Breast epithelium (tissue), 4 donors: ENCODE results near the gene BCL6. TPM values are rescaled to one million over a fixed set of nuclear protein-coding genes. Genes with fewer than 3 reads are reported as not detected.

ENCODE experiments used
- DNase-seq, 2 donors: peaks; one replicate each; pipeline ENCODE4 v3.0.0-alpha.2; 2019; ENCODE audit warnings: low spot score in 2 of 2
- H3K27ac ChIP-seq, 2 donors: fragments of 200-600 bp; sonication (generic) in 1 of 2; one replicate each; pipeline ENCODE4 v1.5.1; 2016 to 2019; ENCODE audit warnings: mild to moderate bottlenecking in 1 of 2
- H3K27me3 ChIP-seq, 2 donors: fragments of 200-600 bp; sonication (generic) in 1 of 2; one replicate each; pipeline versions ENCODE4 v1.5.1 to v1.6.0; 2017 to 2019; ENCODE audit warnings: control low read depth in 1 of 2, mild to moderate bottlenecking in 1 of 2
- H3K36me3 ChIP-seq: fragments of 200-600 bp; one replicate; pipeline ENCODE4 v1.5.1; 2019
- H3K4me1 ChIP-seq, 2 donors: fragments of 200-600 bp; sonication (generic); one replicate each; pipeline ENCODE4 v1.5.1; 2016 to 2019; ENCODE audit warnings: control low read depth in 1 of 2
- H3K4me3 ChIP-seq, 3 donors: fragments of 200-600 bp; sonication (generic); 1 replicate in 2 of 3; 2 replicates in 1 of 3; pipeline ENCODE4 v1.5.1; 2016 to 2019; ENCODE audit warnings: mild to moderate bottlenecking in 3 of 3, moderate library complexity in 2 of 3
- H3K9me3 ChIP-seq, 2 donors: fragments of 200-600 bp; sonication (generic) in 1 of 2; one replicate each; pipeline ENCODE4 v1.5.1; 2016 to 2019; ENCODE audit warnings: control low read depth in 1 of 2
- CTCF ChIP-seq, 3 donors: fragments of 450-650 bp; IDR thresholded peaks; one replicate each; pipeline ENCODE4 v1.5.1; 2016 to 2017; ENCODE audit warnings: antibody characterized with exemption in 3 of 3, mild to moderate bottlenecking in 3 of 3, moderate library complexity in 3 of 3
- POLR2A ChIP-seq: fragments of 450-650 bp; IDR thresholded peaks from one replicate; pipeline ENCODE4 v1.6.1; 2016; ENCODE audit warnings: antibody characterized with exemption, mild to moderate bottlenecking, moderate library complexity
- POLR2AphosphoS5 ChIP-seq, 3 donors: sonication (generic); formaldehyde crosslinking; IDR thresholded peaks; one replicate each; pipeline ENCODE4 v1.6.1; 2017; ENCODE audit warnings: antibody characterized with exemption in 3 of 3
- intact Hi-C: fragments of 100-400 bp; cut with DNase I; formaldehyde crosslinking; loops from one replicate; pipeline ENCODE4 v1.15.1; 2023; ENCODE audit warnings: low total_unique reads
- total RNA-seq, 3 donors: library from RNA; depleted of rRNA; stranded (reverse); fragments of >200 nt; gene quantifications; one replicate each; pipeline ENCODE4 v1.1.0, GENCODE V29; 2016

Gene BCL6
- total RNA-seq, 3 donors from 2014 or later: 281 to 346 (median 283) TPM

- no peaks in the 10 kb centered on the region for H3K9me3 ChIP-seq
- DNase-seq: no peak
- TF ChIP-seq POLR2A (no peak), POLR2AphosphoS5 (IDR thresholded peaks at IDR 0.05) (no peak)
- peaks cover 0 to 4% of the 10 kb centered on the region in 2 donors for H3K4me1 ChIP-seq
- no peak overlapping the region for H3K4me3 ChIP-seq
- no peaks in the 10 kb centered on the region for H3K36me3 ChIP-seq
- H3K27me3 ChIP-seq: no peaks in the 10 kb centered on the region
- H3K27ac ChIP-seq: no peak overlapping the region
- intact Hi-C loops: no loop called here
Observed at GRCh38 chr3:187759601-187760000, 14.3 kb upstream of the BCL6 start.

- no peaks in the 10 kb centered on the region for H3K27me3 ChIP-seq
- H3K4me3 ChIP-seq: no peak overlapping the region
- DNase-seq: no peak
- no peaks in the 10 kb centered on the region for H3K9me3 ChIP-seq
- no peaks in the 10 kb centered on the region for H3K36me3 ChIP-seq
- intact Hi-C loops: no loop called here
- TF ChIP-seq POLR2A: no peak
- TF ChIP-seq CTCF (IDR thresholded peaks at IDR 0.05): no peak
- no peak for TF ChIP-seq POLR2AphosphoS5 (IDR thresholded peaks at IDR 0.05)
- H3K4me1 ChIP-seq: peaks cover 0 to 3% of the 10 kb centered on the region in 2 donors
- no peak overlapping the region for H3K27ac ChIP-seq
Observed at GRCh38 chr3:187758318-187758955, 13.2 kb upstream of the BCL6 start.

GRCh38 chr3:187753516-187753915 lies 8.2 kb upstream of the BCL6 start:
- Histone ChIP-seq H3K9me3 (no peaks in the 10 kb centered on the region), H3K4me1 (peaks cover 0 to 13% of the 10 kb centered on the region in 2 donors), H3K27me3 (no peaks in the 10 kb centered on the region), H3K36me3 (no peaks in the 10 kb centered on the region), H3K4me3 (no peak overlapping the region), H3K27ac (no peak overlapping the region)
- TF ChIP-seq CTCF (IDR thresholded peaks at IDR 0.05) (no peak), POLR2AphosphoS5 (IDR thresholded peaks at IDR 0.05) (no peak), POLR2A (no peak)
- no peak for DNase-seq
- intact Hi-C loops: no loop called here

GRCh38 chr3:187750513-187751123 lies 5.3 kb upstream of the BCL6 start:
- Histone ChIP-seq H3K27me3 (no peaks in the 10 kb centered on the region), H3K27ac (peak overlapping the region; percentile 99), H3K36me3 (no peaks in the 10 kb centered on the region), H3K9me3 (no peaks in the 10 kb centered on the region), H3K4me3 (peak overlapping the region in 1 of 3 donors; percentile 50), H3K4me1 (peaks cover 0 to 18% of the 10 kb centered on the region in 2 donors)
- TF ChIP-seq POLR2AphosphoS5 (IDR thresholded peaks at IDR 0.05) (no peak), POLR2A (no peak), CTCF (IDR thresholded peaks at IDR 0.05) (no peak)
- intact Hi-C loops: no loop called here
- DNase-seq: no peak

- Histone ChIP-seq H3K27ac (peak overlapping the region; percentile 99), H3K36me3 (no peaks in the 10 kb centered on the region), H3K9me3 (no peaks in the 10 kb centered on the region), H3K4me3 (peak overlapping the region in 1 of 3 donors; percentile 50), H3K4me1 (peaks cover 0 to 18% of the 10 kb centered on the region in 2 donors), H3K27me3 (no peaks in the 10 kb centered on the region)
- peak; percentile 76 to 89 for DNase-seq
- TF ChIP-seq CTCF (IDR thresholded peaks at IDR 0.05) (no peak), POLR2AphosphoS5 (IDR thresholded peaks at IDR 0.05) (peak; percentile 44 to 86 (median 44)), POLR2A (peak; percentile 65)
- intact Hi-C loops: no loop called here
Observed at GRCh38 chr3:187750006-187750512, 4.8 kb upstream of the BCL6 start.
